Measurements from ENCODE around the gene PDPN. TPM values are rescaled to one million over a fixed set of nuclear protein-coding genes. Genes with fewer than 3 reads are reported as not detected.

Gene PDPN
- total RNA-seq, 1 donor from 2014 or later, result not detected

GRCh38 chr1:13548281-13548680 lies 35.4 kb upstream of the PDPN start:
- H3K27me3 Mint-ChIP-seq (ENCODE audit: unreplicated experiment), result no peaks in the 10 kb centered on the region
- H3K36me3 Mint-ChIP-seq (ENCODE audit: unreplicated experiment), result no peaks in the 10 kb centered on the region
- no peak for DNase-seq (ENCODE audit: extremely low spot score, unreplicated experiment)
- TF ChIP-seq, protein P1, sequence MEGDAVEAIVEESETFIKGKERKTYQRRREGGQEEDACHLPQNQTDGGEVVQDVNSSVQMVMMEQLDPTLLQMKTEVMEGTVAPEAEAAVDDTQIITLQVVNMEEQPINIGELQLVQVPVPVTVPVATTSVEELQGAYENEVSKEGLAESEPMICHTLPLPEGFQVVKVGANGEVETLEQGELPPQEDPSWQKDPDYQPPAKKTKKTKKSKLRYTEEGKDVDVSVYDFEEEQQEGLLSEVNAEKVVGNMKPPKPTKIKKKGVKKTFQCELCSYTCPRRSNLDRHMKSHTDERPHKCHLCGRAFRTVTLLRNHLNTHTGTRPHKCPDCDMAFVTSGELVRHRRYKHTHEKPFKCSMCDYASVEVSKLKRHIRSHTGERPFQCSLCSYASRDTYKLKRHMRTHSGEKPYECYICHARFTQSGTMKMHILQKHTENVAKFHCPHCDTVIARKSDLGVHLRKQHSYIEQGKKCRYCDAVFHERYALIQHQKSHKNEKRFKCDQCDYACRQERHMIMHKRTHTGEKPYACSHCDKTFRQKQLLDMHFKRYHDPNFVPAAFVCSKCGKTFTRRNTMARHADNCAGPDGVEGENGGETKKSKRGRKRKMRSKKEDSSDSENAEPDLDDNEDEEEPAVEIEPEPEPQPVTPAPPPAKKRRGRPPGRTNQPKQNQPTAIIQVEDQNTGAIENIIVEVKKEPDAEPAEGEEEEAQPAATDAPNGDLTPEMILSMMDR (IDR thresholded peaks at IDR 0.05), result no peak
- peaks cover 25% of the 10 kb centered on the region for H3K9me3 Mint-ChIP-seq (ENCODE audit: unreplicated experiment)
- no peak overlapping the region for H3K27ac Mint-ChIP-seq (ENCODE audit: unreplicated experiment)
- no peak overlapping the region for H3K4me3 Mint-ChIP-seq (ENCODE audit: unreplicated experiment)
- H3K4me1 Mint-ChIP-seq (ENCODE audit: unreplicated experiment), result no peaks in the 10 kb centered on the region

DNA sequence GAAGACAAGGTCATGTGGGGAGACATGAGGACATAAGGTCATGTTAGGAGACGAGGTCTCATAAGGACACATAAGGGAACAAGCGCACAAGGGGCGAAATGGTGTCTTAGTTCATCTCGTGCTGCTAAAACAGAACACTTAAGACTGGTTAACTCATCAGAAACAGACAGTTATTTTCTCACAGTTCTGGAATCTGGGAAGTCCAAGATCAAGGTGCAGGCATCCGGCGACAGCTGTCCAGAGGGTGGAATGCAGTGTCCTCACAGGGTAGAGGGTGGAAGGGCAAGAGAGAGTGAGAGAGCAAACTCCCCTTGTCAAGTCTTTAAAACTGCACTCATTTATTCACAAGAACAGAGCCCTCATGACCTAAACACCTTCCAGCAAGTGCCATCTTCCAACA lies 34.6 kb upstream of the PDPN start:
- no peak overlapping the region for H3K27ac Mint-ChIP-seq (ENCODE audit: unreplicated experiment)
- peaks cover 28% of the 10 kb centered on the region for H3K9me3 Mint-ChIP-seq (ENCODE audit: unreplicated experiment)
- no peaks in the 10 kb centered on the region for H3K36me3 Mint-ChIP-seq (ENCODE audit: unreplicated experiment)

GRCh38 chr1:13549521-13549920 lies 34.1 kb upstream of the PDPN start:
- TF ChIP-seq, protein P1 (IDR thresholded peaks at IDR 0.05), result no peak
- H3K27ac Mint-ChIP-seq (ENCODE audit: unreplicated experiment), result no peak overlapping the region
- no peak for DNase-seq (ENCODE audit: extremely low spot score, unreplicated experiment)
- no peak overlapping the region for H3K4me3 Mint-ChIP-seq (ENCODE audit: unreplicated experiment)
- no peaks in the 10 kb centered on the region for H3K36me3 Mint-ChIP-seq (ENCODE audit: unreplicated experiment)
- peaks cover 23% of the 10 kb centered on the region for H3K9me3 Mint-ChIP-seq (ENCODE audit: unreplicated experiment)
- no peaks in the 10 kb centered on the region for H3K4me1 Mint-ChIP-seq (ENCODE audit: unreplicated experiment)
- no peaks in the 10 kb centered on the region for H3K27me3 Mint-ChIP-seq (ENCODE audit: unreplicated experiment)

More for the DNA sequence above, 34.6 kb upstream of the PDPN start:
- no peaks in the 10 kb centered on the region for H3K27me3 Mint-ChIP-seq (ENCODE audit: unreplicated experiment)
- no peak overlapping the region for H3K4me3 Mint-ChIP-seq (ENCODE audit: unreplicated experiment)
- TF ChIP-seq, protein P1 (IDR thresholded peaks at IDR 0.05), result no peak
- H3K4me1 Mint-ChIP-seq (ENCODE audit: unreplicated experiment), result no peaks in the 10 kb centered on the region
- DNase-seq (ENCODE audit: extremely low spot score, unreplicated experiment), result no peak

- peaks cover 22% of the 10 kb centered on the region for H3K9me3 Mint-ChIP-seq (ENCODE audit: unreplicated experiment)
- no peak overlapping the region for H3K27ac Mint-ChIP-seq (ENCODE audit: unreplicated experiment)
- DNase-seq (ENCODE audit: extremely low spot score, unreplicated experiment), result no peak
- TF ChIP-seq, protein P1 (IDR thresholded peaks at IDR 0.05), result no peak
- no peaks in the 10 kb centered on the region for H3K4me1 Mint-ChIP-seq (ENCODE audit: unreplicated experiment)
- H3K27me3 Mint-ChIP-seq (ENCODE audit: unreplicated experiment), result no peaks in the 10 kb centered on the region
- no peak overlapping the region for H3K4me3 Mint-ChIP-seq (ENCODE audit: unreplicated experiment)
- no peaks in the 10 kb centered on the region for H3K36me3 Mint-ChIP-seq (ENCODE audit: unreplicated experiment)
These were observed 33.0 kb upstream of the PDPN start for GRCh38 chr1:13550663-13551062.

GRCh38 chr1:13554798-13555197 lies 28.8 kb upstream of the PDPN start:
- TF ChIP-seq, protein P1 (IDR thresholded peaks at IDR 0.05), result no peak
- no peak overlapping the region for H3K27ac Mint-ChIP-seq (ENCODE audit: unreplicated experiment)
- no peak for DNase-seq (ENCODE audit: extremely low spot score, unreplicated experiment)
- peaks cover 10% of the 10 kb centered on the region for H3K9me3 Mint-ChIP-seq (ENCODE audit: unreplicated experiment)
- no peaks in the 10 kb centered on the region for H3K4me1 Mint-ChIP-seq (ENCODE audit: unreplicated experiment)
- H3K36me3 Mint-ChIP-seq (ENCODE audit: unreplicated experiment), result no peaks in the 10 kb centered on the region
- H3K27me3 Mint-ChIP-seq (ENCODE audit: unreplicated experiment), result no peaks in the 10 kb centered on the region
- H3K4me3 Mint-ChIP-seq (ENCODE audit: unreplicated experiment), result no peak overlapping the region

Data from osteocyte (in vitro differentiated cells).